DND-41 (cell line): ENCODE results near the gene COL13A1.

Source experiments
- EZH2 ChIP-seq: IDR thresholded peaks from 3 replicates; pipeline ENCODE4 v1.6.1; 2012; ENCODE audit warnings: borderline replicate concordance, low read depth, mild to moderate bottlenecking, moderate library complexity, low read length, inconsistent platforms; ENCODE audit not compliant: severe bottlenecking
- TF ChIP-seq, protein P1 (sequence below): IDR thresholded peaks from 2 replicates; pipeline ENCODE4 v1.5.1; 2012; ENCODE audit warnings: borderline replicate concordance, low read length, moderate library complexity, mild to moderate bottlenecking; ENCODE audit not compliant: poor library complexity, severe bottlenecking; ENCODE audit errors: extremely low read depth

DNA sequence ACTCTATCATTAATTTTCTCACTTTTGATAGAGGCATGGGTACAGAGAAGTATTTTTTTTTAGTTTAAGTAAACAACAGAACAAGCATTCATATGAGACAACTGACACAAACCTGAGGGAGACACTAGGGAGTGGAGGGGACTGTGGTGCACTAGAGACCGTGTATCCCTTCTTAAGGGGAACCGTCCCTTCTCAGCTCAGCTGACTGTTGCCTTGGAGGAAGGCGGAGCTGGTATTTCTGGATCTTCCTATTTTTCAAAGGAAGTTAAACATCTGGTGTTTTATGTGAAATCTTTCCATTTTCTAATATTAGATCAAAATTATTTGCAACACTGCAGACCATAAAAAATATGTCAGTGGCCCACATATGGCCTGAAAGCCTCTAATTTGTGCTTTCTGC is 137.4 kb downstream of the COL13A1 start:
- TF ChIP-seq, protein P1, sequence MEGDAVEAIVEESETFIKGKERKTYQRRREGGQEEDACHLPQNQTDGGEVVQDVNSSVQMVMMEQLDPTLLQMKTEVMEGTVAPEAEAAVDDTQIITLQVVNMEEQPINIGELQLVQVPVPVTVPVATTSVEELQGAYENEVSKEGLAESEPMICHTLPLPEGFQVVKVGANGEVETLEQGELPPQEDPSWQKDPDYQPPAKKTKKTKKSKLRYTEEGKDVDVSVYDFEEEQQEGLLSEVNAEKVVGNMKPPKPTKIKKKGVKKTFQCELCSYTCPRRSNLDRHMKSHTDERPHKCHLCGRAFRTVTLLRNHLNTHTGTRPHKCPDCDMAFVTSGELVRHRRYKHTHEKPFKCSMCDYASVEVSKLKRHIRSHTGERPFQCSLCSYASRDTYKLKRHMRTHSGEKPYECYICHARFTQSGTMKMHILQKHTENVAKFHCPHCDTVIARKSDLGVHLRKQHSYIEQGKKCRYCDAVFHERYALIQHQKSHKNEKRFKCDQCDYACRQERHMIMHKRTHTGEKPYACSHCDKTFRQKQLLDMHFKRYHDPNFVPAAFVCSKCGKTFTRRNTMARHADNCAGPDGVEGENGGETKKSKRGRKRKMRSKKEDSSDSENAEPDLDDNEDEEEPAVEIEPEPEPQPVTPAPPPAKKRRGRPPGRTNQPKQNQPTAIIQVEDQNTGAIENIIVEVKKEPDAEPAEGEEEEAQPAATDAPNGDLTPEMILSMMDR, result no peak
- TF ChIP-seq EZH2, result no peak
